Natural killer cell (primary cell): ENCODE data around the gene CST7. TPM values are rescaled to one million over a fixed set of nuclear protein-coding genes. Genes with fewer than 3 reads are reported as not detected.
A peak's percentile ranks its signal among the peaks of the same experiment; 100 is the strongest.
"Not testable (repeated sequence)": the region's sequence is repeated elsewhere in the genome, so short reads cannot be mapped to it uniquely, and the experiment has no call there.

Experiments
- ATAC-seq, 3 donors: fragments of 150-1000 bp in 2 of 3; fragments of 200-7000 bp in 1 of 3; cut with Tn5 transposase; 1 replicate in 1 of 3; 2 replicates in 2 of 3; pipeline ENCODE4 v1.10.0; 2021; ENCODE audit warnings: mild to moderate bottlenecking in 2 of 3, moderate library complexity in 2 of 3
- DNase-seq, 2 donors: peaks; one replicate each; pipeline versions ENCODE4 v3.0.0 to v3.0.0-alpha.2; 2013 to 2021; ENCODE audit warnings: mixed read lengths in 1 of 2
- H3K27ac ChIP-seq: one replicate; pipeline ENCODE4 v1.5.1; 2013; ENCODE audit warnings: mild to moderate bottlenecking, low read length
- H3K27me3 ChIP-seq: one replicate; pipeline ENCODE4 v1.6.1; 2013; ENCODE audit warnings: low read length; ENCODE audit not compliant: control insufficient read depth, insufficient read depth
- H3K36me3 ChIP-seq: one replicate; pipeline ENCODE4 v1.6.1; 2013; ENCODE audit warnings: low read length; ENCODE audit not compliant: control insufficient read depth, insufficient read depth
- H3K4me1 ChIP-seq: one replicate; pipeline ENCODE4 v1.6.1; 2013; ENCODE audit warnings: low read length; ENCODE audit not compliant: control insufficient read depth, insufficient read depth
- H3K4me3 ChIP-seq: one replicate; pipeline ENCODE4 v1.5.1; 2013; ENCODE audit warnings: low read length
- H3K9me3 ChIP-seq: one replicate; pipeline ENCODE4 v1.6.1; 2013; ENCODE audit warnings: low read length; ENCODE audit not compliant: control insufficient read depth, insufficient read depth
- H3K27ac Mint-ChIP-seq, 2 donors: one replicate each; pipeline ENCODE4 v1.8.0; 2022; ENCODE audit warnings: mild to moderate bottlenecking in 2 of 2, mixed read lengths in 2 of 2, moderate library complexity in 1 of 2
- H3K27me3 Mint-ChIP-seq, 2 donors: one replicate each; pipeline ENCODE4 v1.8.0; 2022; ENCODE audit warnings: low read depth in 2 of 2, mixed read lengths in 2 of 2
- H3K36me3 Mint-ChIP-seq: one replicate; pipeline ENCODE4 v1.8.0; 2022; ENCODE audit warnings: mixed read lengths
- H3K4me1 Mint-ChIP-seq, 2 donors: one replicate each; pipeline ENCODE4 v1.8.0; 2022; ENCODE audit warnings: mixed read lengths in 2 of 2
- H3K4me3 Mint-ChIP-seq: one replicate; pipeline ENCODE4 v1.8.0; 2022; ENCODE audit warnings: mild to moderate bottlenecking, moderate library complexity, mixed read lengths
- H3K9me3 Mint-ChIP-seq, 2 donors: one replicate each; pipeline ENCODE4 v1.8.0; 2022; ENCODE audit warnings: mixed read lengths in 2 of 2
- CTCF ChIP-seq: fragments of 200-600 bp; IDR thresholded peaks from one replicate; pipeline ENCODE4 v1.8.0; 2022; ENCODE audit warnings: antibody characterized with exemption
- WGBS: methylation state at CpG from one replicate; pipeline ENCODE4 v1.1.7; 2013; ENCODE audit warnings: missing lambda C conversion rate; ENCODE audit not compliant: insufficient coverage; 5-methylcytosine and 5-hydroxymethylcytosine counted together
- intact Hi-C: fragments of 100-400 bp; cut with micrococcal nuclease; formaldehyde crosslinking; loops from one replicate; pipeline ENCODE4 v1.14.2; 2022
- total RNA-seq, 4 donors: library from RNA; stranded (reverse); fragments of 120-200 nt in 1 of 4; gene quantifications; one replicate each; pipeline versions ENCODE4 v1.2.3 to v1.2.4, GENCODE V29; 2013 to 2022

CST7 gene
- total RNA-seq, 3 donors from 2014 or later (not counting 1 experiment from before 2014, with no cell fraction given), result 590 to 700 (median 619) TPM

DNA sequence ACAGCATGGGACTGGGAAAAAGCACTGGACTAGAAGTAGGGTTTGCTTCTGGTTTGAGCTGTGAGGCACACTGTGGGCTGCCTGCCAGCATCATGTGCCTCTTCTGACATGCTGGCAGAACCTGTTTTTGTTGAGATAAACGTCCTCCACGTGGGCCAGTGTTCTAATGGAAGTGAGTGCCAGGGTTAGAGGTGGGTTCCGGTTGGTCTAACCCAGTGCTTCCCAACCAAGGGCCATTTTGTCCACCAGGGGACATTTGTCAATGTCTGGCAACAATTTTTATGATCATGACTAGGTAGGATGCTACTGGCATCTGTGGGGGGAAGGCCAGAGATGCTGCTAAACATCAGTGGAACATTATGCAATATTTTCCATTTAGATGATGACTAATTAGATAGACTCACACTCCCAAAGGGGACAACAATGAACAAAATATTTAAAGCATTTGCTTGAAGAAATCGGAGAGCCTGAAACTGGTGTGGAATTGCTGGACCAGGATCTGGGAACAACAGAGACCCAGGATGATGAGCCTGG, 51.3 kb downstream of the CST7 start:
- H3K4me1 ChIP-seq, result no peaks in the 10 kb centered on the region
- Mint-ChIP-seq H3K4me3 (no peak overlapping the region), H3K9me3 (no peaks in the 10 kb centered on the region), H3K4me1 (peaks cover under 1 to 10% of the 10 kb centered on the region in 2 donors), H3K36me3 (peaks cover 6% of the 10 kb centered on the region), H3K27ac (peak overlapping the region in 1 of 2 donors; percentile 16), H3K27me3 (no peaks in the 10 kb centered on the region)
- H3K36me3 ChIP-seq, result peaks cover 6% of the 10 kb centered on the region
- ATAC-seq (no peak), DNase-seq (no peak)
- H3K27ac ChIP-seq, result no peak overlapping the region
- no peak for TF ChIP-seq CTCF
- no peaks in the 10 kb centered on the region for H3K9me3 ChIP-seq
- no peak overlapping the region for H3K4me3 ChIP-seq
- intact Hi-C loops, result no loop called here
- 57% methylated on average over 4 of the region's 4 CpGs for WGBS
- no peaks in the 10 kb centered on the region for H3K27me3 ChIP-seq

DNA sequence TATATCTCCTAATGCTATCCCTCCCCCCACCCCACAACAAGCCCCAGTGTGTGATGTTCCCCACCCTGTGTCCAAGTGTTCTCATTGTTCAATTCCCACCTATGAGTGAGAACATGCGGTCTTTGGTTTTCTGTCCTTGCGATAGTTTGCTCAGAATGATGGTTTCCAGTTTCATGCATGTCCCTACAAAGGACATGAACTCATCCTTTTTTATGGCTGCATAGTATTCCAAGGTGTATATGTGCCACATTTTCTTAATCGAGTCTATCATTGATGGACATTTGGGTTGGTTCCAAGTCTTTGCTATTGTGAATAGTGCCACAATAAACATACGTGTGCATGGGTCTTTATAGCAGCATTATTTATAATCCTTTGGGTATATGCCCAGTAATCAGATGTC, 52.3 kb downstream of the CST7 start:
- not testable (repeated sequence) for H3K4me3 Mint-ChIP-seq

DNA sequence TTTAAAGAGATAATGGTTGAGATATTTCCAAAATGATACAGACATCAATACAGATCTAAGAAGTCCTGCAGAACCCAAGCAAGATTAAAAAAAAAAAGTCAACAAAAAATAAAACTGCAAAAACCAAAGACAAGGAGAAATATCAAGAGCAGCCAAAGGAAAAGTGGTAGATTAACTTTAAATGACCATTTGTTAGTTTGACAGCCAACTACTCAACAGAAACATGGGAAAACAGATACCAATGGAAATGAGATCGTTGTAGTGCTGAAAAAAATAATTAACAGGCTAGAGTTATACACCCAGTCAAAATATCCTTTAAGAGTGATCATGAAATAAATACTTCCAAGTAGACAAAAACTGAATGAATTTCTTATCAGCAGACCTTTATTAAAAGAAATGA, 53.9 kb downstream of the CST7 start:
- peaks cover 30% of the 10 kb centered on the region for H3K36me3 ChIP-seq
- intact Hi-C loops, result no loop called here
- H3K9me3 ChIP-seq, result no peaks in the 10 kb centered on the region
- H3K27me3 ChIP-seq, result no peaks in the 10 kb centered on the region
- no peak overlapping the region for H3K27ac ChIP-seq
- no peak for TF ChIP-seq CTCF
- H3K4me3 ChIP-seq, result no peak overlapping the region
- no peaks in the 10 kb centered on the region for H3K4me1 ChIP-seq
- no peaks in the 10 kb centered on the region for H3K27me3 Mint-ChIP-seq
- H3K9me3 Mint-ChIP-seq, result no peaks in the 10 kb centered on the region
- no peak overlapping the region for H3K4me3 Mint-ChIP-seq
- ATAC-seq, result no peak
- peaks cover 6% of the 10 kb centered on the region for H3K36me3 Mint-ChIP-seq
- DNase-seq, result no peak
- no CpG with 5 or more reads among the region's 1 CpG for WGBS
- no peak overlapping the region for H3K27ac Mint-ChIP-seq
- peaks cover 0 to 10% of the 10 kb centered on the region in 2 donors for H3K4me1 Mint-ChIP-seq

More for the DNA sequence above, 52.3 kb downstream of the CST7 start:
- H3K27ac Mint-ChIP-seq, H3K9me3 ChIP-seq, DNase-seq, H3K9me3 Mint-ChIP-seq, H3K27me3 ChIP-seq, H3K4me3 ChIP-seq, H3K27ac ChIP-seq, H3K27me3 Mint-ChIP-seq, ATAC-seq, H3K4me1 ChIP-seq, H3K36me3 Mint-ChIP-seq, intact Hi-C loops, H3K4me1 Mint-ChIP-seq: not testable (repeated sequence)
- 95% methylated on average over 2 of the region's 4 CpGs for WGBS
- H3K36me3 ChIP-seq, result peaks cover 13% of the 10 kb centered on the region

GRCh38 chr20:25005220-25005619, 56.2 kb downstream of the CST7 start:
- no peaks in the 10 kb centered on the region for H3K27me3 Mint-ChIP-seq
- no peak overlapping the region for H3K4me3 Mint-ChIP-seq
- H3K27ac Mint-ChIP-seq, result peak overlapping the region in 1 of 2 donors; percentile 24
- no peaks in the 10 kb centered on the region for H3K9me3 ChIP-seq
- no peaks in the 10 kb centered on the region for H3K9me3 Mint-ChIP-seq
- intact Hi-C loops, result no loop called here
- H3K27ac ChIP-seq, result no peak overlapping the region
- H3K36me3 Mint-ChIP-seq, result peaks cover 6% of the 10 kb centered on the region
- no peaks in the 10 kb centered on the region for H3K27me3 ChIP-seq
- ATAC-seq (no peak), DNase-seq (no peak)
- H3K4me1 ChIP-seq, result no peaks in the 10 kb centered on the region
- peaks cover 47% of the 10 kb centered on the region for H3K36me3 ChIP-seq
- no peak overlapping the region for H3K4me3 ChIP-seq
- no peak for TF ChIP-seq CTCF
- peaks cover 0 to 13% of the 10 kb centered on the region in 2 donors for H3K4me1 Mint-ChIP-seq
- 98% methylated on average over 2 of the region's 2 CpGs for WGBS
